ENCODE results near the gene IGLL5.

Gene IGLL5

DNA sequence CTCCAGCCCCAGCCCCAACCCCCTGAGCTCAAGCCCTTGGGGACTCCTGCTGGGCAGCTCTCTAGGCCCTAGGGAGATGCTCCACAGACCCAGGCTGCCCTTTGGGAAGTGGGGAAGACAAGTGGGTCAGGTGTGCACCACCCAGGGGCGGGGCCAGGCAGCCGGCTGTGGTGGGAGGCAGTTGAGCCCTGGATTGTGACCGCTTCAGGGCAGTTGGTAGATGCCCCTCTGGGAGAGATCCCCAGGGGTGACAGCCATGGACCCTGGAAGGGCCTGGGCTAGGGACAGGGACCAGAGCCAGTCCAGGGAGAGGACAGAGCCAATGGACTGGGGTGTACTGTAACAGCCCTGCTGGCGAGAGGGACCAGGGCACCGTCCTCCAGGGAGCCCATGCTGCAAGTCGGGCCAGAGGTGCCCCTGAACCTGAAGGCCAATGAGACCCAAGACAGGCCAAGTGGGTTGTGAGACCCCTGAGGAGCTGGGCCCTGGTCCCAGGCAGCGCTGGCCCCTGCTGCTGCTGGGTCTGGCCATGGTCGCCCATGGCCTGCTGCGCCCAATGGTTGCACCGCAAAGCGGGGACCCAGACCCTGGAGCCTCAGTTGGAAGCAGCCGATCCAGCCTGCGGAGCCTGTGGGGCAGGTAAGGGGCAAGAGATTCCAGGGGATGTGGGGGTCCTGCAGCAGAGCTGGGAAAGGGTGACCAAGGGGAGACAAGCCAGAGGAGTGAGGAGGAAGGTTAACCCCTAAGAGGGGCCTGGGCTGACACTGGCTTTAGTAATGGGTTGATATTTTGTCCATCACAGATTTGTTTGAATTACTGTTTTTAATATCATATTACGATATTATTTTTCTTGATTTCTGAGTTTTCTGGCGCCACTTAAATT, at the start of gene IGLL5:
Gene IGLL5, plus strand, starts transcription at position 196 of the 883 bp plus-strand sequence. Its CDS starts 238 bp downstream, at position 434.
- DNase-seq: no peak

GRCh38 chr22:22838148-22838786, 49.3 kb upstream of the IGLL5 start:
- no peak for DNase-seq

DNA sequence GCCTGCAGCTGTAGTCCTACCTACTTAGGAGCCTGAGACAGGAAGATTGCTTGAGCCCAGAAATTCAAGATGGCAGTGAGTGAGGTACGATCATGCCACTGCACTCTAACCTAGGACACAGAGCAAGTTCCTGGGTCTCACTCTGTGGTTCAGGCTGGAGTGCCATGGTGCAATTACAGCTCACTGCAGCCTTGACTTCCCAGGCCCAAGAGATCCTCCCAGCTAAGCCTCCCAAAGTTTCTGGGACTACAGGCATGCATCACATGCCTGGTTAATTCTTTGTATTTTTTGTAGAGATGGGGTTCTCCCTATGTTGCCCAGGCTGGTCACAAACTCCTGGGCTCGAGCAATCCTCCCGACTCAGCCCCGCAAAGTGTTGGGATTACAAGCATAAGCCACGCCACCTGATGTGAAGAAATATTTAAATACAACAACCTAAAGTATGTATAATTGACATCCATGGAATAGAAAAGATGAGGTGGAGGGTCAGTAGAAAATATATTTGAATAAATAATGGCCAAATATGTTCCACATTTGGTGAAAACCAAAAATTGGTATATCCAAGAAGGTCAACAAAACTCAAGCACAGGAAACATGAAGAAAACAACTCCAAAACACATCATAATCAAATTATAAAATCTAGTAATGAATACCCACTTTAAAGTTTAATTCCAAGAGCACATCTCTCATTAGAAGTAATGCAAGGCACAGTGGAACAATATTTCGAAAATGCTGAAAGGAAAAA, 47.9 kb upstream of the IGLL5 start:
- DNase-seq: no peak

DNA sequence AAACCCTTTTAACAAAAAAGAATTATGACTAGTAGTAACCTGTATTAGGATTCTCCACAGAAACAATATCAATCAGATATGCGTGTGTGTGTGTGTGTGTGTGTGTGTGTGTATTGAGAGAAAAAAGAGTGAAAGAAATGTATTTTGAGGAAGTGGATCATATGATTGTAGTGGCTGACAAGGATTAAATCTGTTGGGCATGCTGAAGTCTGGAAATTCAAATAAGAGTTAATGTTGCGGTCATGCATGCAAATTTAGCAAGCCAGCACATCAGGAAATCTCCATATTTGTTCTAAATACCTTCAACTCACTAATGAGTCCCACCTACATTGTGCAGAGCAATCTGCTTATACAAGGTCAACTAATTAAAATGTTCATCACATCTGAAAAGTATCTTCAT, 46.8 kb upstream of the IGLL5 start:
- no peak for DNase-seq

- no peak for DNase-seq
These were observed 46.0 kb upstream of the IGLL5 start for GRCh38 chr22:22841598-22841997.

GRCh38 chr22:22842085-22842484, 45.5 kb upstream of the IGLL5 start:
- no peak for DNase-seq

- DNase-seq: no peak
These were observed 43.8 kb upstream of the IGLL5 start for GRCh38 chr22:22843848-22844247.

GRCh38 chr22:22847241-22847640, 40.4 kb upstream of the IGLL5 start:
- no peak for DNase-seq

- peak; percentile 72 to 77 for DNase-seq
These were observed 39.2 kb upstream of the IGLL5 start for GRCh38 chr22:22848364-22848866.

- DNase-seq: no peak
These were observed 37.7 kb upstream of the IGLL5 start for GRCh38 chr22:22849640-22850610.

DNA sequence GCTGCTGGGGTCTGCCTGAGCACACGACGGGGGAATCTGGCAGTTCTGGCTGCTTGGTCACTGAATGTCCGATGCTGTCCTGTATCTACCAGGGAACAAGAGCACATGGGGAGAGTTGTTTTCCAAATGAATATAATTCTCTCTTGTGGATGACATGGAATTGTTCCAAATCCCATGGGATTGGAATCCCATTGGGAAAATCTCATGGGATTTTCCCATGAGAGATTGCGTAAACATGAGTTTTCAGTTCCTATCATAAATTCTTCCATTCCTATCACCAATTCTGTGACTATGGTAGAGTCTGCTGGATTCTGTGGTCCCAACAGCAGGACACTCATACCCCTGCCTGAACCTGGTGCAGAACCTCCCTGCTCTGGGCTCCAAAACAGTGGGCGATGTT, 35.6 kb upstream of the IGLL5 start:
- DNase-seq: no peak

DNA sequence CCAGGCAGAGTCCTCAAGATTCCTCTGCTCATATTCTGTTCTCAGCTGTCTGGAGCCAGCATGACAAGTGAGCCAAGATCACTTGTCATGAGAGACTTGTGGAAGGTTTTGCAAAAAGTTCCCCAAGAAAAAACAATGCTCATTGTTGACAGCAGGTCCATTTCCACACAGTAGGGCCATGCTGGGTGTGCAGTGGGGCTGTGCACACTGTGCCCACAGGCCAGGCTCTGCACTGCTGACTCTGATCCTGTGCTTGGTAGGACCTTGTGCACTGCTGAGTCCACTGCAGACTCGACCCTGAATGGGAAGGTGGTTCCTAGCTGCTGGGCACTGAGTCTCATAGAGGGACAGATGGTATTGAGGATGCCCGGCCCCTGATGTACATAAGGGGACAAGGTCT, 33.9 kb upstream of the IGLL5 start:
- DNase-seq: no peak

DNA sequence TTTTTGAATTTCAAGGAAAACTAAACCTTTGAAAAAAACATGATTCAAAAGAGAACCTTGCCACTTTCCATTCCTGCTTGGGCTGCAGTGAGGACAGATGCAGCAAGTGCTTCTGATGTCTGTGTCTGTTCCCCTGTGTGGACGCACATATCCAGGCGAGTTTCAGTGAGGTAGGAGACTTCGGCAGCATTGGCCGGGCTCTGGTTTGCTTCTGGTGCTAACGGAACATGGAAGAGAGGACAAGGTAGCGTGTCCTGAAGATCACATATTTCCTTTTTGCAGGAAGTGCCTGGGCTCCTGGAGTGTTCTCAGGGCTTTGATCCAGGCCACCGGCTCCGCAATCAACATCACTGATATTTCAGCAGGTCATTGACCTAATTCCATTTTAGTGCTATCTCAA, 33.1 kb upstream of the IGLL5 start:
- DNase-seq: no peak

DNA sequence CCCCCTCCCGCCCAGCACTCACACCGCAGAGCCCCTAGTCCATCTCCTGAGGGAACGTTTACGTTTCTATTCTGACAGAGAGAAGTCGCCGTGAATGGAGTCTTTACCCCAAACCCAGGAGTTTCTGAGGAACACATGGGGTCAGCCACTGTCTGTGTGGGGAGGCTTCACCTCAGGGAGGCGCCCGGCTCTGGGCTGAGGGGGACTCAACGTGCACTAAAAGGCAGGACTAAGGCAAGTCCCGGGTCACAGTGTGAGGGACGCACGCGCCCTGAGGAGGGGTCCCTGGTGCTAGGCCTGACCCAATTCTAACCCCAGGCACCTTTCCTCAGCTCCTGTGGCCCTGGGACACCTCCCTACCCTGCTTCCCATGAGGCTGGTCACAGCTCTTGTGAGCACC, 32.5 kb upstream of the IGLL5 start:
- no peak for DNase-seq

- DNase-seq: peak in 1 of 2 donors; percentile 21
These were observed 31.9 kb upstream of the IGLL5 start for GRCh38 chr22:22855617-22856308.

- no peak for DNase-seq
These were observed 31.3 kb upstream of the IGLL5 start for GRCh38 chr22:22856364-22856763.

DNA sequence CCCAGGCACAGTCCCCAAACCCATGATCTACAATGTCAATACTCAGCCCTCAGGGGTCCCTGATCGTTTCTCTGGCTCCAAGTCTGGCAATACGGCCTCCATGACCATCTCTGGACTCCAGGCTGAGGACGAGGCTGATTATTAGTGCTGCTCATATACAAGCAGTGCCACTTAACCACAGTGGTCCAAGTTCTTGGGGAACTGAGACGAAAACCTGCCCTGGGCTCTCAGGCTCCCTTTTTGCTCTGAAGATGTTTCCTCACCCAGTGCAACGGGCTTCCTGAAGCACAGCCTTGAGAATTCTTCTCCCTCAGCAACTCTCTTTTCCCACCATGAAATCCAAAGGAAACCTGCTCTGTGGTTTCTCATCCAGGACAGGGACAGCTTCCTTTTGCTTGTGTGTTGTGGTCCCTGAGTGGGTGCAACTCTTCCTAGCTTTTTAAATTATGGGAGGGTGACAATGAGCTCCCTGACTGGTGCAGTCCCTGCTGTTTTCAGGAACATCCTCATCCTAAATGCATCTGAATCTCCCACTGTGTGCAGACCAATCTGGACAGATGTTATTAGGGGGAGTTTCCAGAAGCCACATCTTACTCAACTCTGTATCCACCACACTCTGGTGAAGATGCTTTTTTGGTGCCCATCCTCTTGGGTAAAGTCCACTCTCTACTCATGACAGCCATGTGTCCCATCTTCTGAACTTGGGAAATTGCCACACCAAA, 30.6 kb upstream of the IGLL5 start:
- no peak for DNase-seq

- DNase-seq: no peak
These were observed 29.7 kb upstream of the IGLL5 start for GRCh38 chr22:22857607-22858558.

- no peak for DNase-seq
These were observed 29.1 kb upstream of the IGLL5 start for GRCh38 chr22:22858559-22858937.

DNA sequence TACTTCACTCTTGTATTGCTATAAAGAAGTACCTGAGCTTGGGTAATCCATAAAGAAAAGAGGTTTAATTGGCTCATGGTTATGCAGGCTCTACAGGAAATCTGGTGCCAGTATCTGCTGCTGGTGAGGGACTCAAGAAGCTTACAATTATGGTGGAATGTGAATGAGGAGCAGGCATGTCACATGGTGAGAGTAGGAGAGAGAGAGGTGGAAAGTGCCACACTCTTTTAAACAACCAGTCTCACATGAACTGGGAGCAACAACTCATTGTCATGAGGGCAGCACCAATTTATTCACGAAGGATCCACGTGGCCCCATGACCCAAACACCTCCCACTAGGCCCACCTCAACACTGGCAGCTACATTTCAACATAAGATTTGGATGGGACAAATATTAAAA, 24.6 kb upstream of the IGLL5 start:
- no peak for DNase-seq

All from stimulated activated CD4-positive, alpha-beta T cell treated with anti-CD3 and anti-CD28 coated beads, Interleukin-2, amount 100 ng/mL, for 48 hours (primary cell).